Right renal cortex interstitium (tissue), 3 donors: ENCODE data around the gene DNAI1. TPM values are rescaled to one million over a fixed set of nuclear protein-coding genes. Genes with fewer than 3 reads are reported as not detected.

ENCODE experiments used
- DNase-seq, 3 donors: peaks; one replicate each; pipeline ENCODE4 v3.0.0-alpha.2; 2013; ENCODE audit warnings: low read depth in 3 of 3, low spot score in 2 of 3
- polyA plus RNA-seq, 3 donors: library from polyadenylated mRNA; unstranded; fragments of 120-200 nt; gene quantifications; one replicate each; pipeline ENCODE4 v1.2.1, GENCODE V29; 2013; ENCODE audit not compliant: insufficient read length in 3 of 3

DNAI1 gene
- polyA plus RNA-seq, 3 donors = 1.6 to 2.7 (median 2.2) TPM

- no peak for DNase-seq
Measured at GRCh38 chr9:34510497-34511468, 52.2 kb downstream of the DNAI1 start.

DNA sequence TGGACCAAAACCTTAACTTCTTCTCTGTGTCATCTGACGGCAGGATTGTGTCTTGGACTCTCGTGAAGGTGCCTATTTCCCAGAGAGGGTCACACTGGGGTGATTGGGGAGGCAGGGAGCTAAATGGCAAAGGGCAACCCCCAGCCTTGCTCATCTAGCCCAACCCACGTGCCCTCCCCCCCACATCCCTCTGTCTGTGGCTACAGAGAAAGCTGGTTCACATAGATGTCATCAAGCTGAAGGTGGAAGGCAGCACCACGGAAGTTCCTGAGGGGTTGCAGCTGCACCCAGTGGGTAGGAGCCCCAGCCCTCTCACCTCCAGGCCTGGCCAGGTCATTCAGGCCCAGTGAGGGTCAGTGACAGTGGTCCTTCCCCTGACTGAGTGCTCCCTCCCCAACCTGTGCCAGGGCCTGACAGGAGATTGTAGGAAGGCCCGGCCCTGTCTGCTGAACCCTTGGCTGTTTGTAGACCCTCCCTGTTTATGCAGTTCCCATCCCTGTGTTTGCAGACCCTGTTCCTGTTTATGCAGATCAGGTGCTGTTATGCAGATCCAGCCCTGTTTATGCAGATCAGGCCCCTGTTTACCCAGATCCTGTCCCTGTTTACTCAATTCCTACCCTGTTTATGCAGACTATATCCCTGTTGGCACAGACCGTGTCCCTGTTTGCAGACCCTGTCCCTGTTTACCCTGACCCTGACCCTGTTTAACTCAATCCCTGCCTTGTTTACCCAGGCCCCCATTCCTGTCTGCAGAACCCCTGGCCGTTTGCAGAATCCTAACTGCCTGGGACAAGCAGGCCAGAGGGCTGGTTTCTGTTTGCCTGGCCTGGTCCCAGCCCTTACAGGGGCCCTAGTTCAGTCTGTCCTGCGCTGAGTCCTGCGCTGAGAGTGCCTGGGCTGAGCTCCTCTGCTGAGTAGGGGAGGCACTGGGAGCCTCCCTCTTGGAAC, 53.8 kb downstream of the DNAI1 start:
- no peak for DNase-seq

DNA sequence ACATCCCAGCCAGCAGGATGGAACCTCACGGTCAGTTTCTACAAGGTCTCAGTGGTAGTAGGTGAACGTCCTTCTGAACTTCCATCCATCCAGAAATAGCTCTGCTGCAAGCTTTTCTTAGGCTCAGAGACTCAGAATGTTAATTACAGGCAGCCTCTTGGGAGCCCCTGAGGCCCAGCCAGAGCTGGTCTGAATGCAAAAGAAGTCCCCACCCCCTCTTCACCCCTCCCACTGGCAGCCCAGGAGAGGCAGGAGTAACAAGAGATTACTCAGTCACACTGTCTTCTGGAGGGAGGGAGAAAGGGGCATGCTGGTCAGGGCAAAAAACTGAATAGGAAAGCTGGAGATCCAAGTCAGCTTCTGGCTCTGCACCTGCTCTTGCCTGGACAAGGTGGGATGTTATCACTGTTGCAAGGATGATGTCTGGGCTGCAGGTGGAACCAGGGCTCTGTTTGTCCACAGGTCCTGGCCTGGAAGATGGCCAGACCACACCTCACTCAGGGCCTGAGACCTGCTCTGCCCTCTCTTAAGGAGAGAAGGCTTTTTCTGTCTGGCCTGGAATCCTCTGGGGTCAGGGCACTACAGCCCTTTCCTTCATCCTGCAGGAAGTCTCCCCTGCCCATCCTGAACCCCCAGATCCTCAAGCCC, 55.1 kb downstream of the DNAI1 start:
- DNase-seq = no peak

DNA sequence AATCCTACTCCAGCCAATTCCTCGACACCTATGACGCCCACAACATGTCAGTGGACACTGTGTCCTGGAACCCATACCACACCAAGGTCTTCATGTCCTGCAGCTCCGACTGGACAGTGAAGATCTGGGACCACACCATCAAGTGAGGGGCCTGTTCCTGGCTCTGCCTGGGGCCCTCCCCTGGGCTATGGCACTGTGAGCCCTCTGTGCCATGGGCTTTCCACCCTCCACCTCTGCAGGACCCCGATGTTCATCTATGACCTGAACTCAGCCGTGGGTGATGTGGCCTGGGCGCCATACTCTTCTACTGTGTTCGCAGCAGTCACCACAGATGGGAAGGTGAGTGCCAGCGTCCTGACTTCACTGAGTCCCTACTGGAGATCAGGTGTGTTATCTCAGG, 55.8 kb downstream of the DNAI1 start:
- DNase-seq = no peak

GRCh38 chr9:34514816-34515215, 56.2 kb downstream of the DNAI1 start:
- DNase-seq = no peak

GRCh38 chr9:34515959-34516358, 57.4 kb downstream of the DNAI1 start:
- no peak for DNase-seq

DNA sequence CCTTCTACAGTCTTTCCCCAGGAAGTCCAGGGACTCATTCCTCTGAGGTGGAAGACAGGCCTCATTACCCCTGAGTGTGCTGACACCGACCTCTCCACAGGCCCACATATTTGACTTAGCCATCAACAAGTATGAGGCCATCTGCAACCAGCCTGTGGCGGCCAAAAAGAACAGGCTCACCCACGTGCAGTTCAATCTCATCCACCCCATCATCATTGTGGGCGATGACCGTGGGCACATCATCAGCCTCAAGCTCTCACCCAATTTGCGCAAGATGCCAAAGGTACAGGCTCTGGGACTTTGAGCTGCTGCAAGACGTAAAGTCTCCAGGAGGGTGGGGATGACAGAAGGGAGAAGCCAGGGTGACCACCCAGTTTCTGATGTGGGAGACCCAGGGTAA, 58.6 kb downstream of the DNAI1 start:
- DNase-seq = no peak

DNA sequence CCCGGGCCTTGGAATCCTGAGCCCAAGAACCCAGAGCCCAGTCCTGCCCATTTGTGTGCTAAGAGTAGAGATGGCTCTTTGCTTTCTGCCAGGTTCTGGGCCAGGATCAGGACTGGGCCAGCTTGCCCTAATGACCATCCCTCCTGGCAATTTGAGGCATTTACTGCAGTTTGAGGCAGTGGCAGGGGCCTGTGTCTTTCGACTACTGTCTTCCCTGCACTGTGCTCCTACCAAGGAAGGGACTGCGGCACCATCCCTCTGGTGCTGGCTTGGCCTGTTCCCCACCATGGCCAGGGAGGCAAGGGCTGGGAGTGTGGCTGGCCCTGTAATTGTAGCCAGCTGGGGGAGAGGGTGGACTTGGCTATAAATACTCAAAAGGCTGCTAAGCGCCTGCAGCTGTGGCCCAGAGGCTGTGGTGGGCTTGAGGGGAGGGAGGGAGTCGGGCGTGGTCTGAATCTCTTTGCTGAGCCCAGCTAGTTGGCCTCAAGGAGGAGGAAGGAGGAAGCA, 59.6 kb downstream of the DNAI1 start:
- DNase-seq = no peak

GRCh38 chr9:34518896-34519295, 60.3 kb downstream of the DNAI1 start:
- no peak for DNase-seq

DNA sequence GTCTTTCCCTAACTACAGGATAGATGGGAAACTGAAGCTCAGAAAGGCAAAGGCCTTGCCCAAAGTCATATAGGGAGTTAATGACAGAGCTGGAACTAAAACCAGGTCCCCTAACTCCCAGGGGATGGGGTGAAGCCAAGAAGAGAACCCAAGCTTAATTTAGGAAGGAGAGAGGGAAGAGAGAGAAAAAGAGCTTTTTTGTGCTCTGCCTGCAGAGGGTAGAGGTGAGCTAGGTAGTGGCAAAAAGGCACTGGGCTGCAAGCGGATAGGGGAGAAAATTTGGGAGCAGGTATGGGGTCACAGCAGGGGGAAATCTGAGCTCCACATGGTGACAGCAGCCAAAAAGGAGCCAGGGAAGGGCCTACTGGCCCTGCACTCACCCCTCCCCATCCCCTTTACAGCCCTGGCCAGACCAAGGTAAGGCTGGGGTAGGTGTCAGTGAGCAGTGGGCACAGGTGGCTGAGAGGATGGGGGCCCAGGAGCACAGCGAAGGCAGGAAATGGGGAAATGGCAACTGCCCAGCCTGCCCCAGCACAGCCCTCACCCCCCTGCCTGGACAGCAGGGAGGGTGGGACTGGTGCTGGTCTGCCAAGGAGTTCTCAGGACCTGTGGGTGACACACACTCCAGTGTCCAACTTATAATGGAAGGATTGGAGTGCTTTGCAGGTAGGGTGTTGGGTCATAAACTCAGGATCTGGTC, 60.9 kb downstream of the DNAI1 start:
- DNase-seq = no peak

DNA sequence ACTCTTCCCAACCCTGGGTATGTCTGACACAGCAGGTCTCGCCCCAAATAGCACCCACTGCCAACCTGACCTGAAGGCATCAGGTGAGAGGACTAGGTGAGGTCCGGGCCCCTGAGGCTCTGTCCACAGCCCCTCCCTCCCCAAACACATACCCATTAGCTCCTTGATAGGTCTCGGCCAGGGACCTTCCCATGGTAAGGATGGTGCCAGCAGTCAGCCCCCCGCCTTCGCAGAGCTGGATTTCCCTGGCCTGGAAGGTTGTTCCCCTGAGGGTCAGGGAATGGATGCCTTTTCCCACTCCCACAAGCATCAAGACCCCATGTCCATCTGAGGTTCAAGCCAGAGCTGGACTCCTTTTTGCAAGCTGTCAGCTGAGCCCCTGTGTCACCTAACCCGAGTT, 61.5 kb downstream of the DNAI1 start:
- DNase-seq = no peak

DNA sequence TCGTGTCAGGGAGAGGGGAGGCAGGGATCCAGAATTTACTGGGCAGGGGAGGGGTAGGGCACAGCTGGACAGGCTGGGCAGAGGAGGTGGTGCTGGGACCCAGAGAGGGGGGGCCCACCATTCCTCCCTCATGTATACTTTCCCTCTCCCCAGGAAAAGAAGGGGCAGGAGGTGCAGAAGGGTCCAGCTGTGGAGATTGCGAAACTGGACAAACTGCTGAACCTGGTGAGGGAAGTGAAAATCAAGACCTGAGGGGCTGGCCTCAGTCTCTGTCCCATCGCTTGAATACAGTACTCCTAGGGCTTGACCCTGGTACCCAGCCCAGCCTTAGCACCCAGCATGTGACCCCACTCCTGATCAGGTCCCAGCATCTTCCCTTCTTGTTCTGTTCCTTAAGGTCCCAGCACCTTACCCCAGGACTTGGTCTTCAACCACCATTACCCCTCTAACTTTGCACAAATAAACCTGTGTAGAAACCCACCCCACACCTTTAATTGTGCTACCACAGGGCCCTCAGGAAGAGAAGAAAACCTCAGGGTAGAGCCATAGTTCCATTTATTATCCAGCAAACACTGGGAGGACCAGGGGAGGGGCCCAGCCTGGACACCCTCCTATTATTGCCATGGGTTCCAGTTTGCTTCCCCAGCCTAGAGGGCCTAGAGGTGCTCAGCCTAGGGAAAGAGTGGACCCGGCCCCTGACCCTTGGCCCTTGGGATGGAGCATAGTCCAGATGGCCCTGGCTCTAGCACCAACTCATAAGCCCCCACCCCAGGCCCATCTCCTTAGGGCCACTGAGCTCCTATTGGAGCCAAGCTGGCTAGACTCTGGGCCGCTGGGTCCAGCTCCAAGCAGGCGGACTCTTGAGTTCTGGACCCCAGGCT, 62.1 kb downstream of the DNAI1 start:
- DNase-seq = no peak

DNA sequence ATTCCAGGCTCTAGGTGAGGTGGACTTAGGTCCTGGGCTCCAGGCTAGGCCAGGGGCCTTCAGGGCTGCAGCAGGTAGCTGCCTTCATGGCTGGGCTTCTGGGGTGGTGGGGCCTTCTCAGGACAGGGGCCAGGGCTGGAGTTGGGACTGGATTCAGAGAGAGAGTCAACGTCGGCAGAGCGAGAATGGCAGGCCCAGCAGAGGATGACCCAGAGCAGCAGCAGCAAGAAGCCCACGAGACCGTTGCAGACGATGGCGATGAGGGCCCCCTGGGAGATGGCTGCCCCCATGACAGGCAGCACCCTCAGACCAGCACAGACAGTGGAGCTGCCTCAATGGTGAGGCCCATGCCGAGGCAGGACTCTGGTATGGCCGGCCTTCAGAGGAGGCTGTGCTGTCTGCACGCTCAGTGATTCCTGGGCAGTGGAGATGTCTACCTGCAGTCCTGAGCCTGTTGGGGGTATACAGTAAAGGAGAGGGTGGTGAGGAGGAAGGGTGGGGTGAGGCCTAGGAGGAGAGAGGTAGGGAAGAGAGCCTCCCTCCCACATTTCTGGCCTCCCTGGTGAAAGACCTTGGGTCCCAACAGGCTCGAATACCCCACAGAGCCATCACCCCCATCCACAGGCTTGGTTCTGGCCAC, 62.9 kb downstream of the DNAI1 start:
- DNase-seq = no peak

DNA sequence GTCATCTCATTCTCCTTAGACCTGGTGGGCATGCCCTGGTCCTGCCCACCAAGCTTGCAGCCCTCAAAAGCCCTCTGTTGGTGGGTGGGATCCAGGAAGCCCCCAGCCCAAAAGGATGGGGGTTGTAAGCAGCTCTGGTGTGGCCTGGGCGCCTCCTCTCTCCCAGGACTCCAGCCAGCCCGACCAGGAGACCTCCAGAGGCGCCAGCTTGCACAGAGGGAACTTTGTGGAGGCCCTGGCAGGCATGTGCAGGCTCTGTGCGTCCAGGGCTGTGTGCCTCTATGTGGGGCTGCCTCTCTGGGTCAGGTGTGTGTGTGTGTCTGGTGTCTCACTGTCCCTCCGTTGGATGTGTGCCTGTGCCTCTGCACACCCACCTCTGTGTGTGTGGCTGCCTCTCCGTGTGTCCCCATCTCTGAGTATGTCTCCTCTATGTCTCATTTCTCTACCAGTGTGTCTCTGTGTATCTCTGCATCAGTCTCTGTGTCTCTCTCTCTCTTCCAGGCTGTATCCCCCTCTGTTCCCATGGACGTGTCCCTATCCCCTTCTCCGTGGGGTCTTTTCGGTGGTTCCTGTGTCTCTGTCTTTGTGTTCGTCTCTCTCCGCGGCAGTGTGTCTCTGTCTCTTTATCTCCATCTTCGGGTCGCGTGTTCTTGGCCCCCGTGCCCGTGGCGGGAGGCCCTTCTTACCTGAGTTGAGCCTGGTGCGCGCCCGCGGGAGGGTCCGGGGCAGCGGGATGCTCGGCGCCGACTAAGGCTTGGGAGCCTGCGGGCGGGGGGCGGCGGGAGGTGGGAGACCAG, 63.7 kb downstream of the DNAI1 start:
- DNase-seq = no peak

- peak; percentile 62 to 84 (median 72) for DNase-seq
Measured at GRCh38 chr9:34522971-34523797, 64.6 kb downstream of the DNAI1 start, which contains the start of gene ENHO. Gene ENHO (minus strand): TSS chr9:34522990. CDS start chr9:34521695, 1,295 bp downstream.

DNA sequence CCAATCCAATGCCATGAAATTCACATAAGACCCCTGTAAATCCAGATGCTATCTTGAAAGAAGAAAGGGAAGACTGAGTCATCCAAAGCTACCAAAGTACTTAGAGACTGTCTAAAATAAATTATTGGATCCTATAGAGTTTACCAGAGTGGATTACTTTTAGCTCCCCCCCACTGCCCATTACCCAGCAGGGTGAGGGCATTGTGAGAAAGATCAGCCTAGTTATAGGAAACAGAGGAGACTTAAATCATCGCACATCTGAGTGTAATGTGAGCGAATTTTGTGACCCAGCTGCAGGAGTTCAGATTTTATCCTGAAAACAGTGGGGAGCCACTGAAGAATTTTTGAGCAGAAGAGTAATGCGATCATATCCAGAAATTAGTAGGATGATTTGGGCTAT, 65.7 kb downstream of the DNAI1 start:
- DNase-seq = no peak

DNA sequence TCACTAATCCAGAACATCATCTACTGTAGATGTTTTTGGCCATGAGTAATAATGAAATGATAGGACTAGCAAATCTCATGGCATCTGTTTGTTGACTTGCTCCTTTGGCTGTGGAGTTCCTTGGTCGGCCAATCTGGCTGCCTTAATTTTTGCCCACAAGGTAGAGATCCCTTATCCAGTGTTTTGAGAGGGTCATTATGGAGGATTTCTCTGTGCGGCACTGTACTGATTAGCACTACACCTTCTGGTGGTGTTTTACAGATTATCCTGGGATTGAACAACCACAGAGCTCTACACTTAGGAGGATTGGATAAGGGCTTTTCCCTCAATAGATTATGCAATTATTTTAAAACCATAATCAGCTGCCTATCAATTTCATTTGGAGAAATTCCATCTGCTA, 67.4 kb downstream of the DNAI1 start:
- no peak for DNase-seq
